Endodermal cell (in vitro differentiated cells): ENCODE results near the gene RMC1. TPM values are rescaled to one million over a fixed set of nuclear protein-coding genes. Genes with fewer than 3 reads are reported as not detected.

Experiments used
- DNase-seq: peaks from one replicate; pipeline ENCODE4 v3.0.0-alpha.2; 2017
- H3K27ac ChIP-seq: 2 replicates; pipeline ENCODE4 v1.5.1; 2013; ENCODE audit warnings: mild to moderate bottlenecking, low read depth, low read length, moderate library complexity
- H3K27me3 ChIP-seq: 2 replicates; pipeline ENCODE4 v1.6.1; 2013; ENCODE audit warnings: mild to moderate bottlenecking, low read length, moderate library complexity; ENCODE audit not compliant: insufficient read depth, control insufficient read depth, poor library complexity, severe bottlenecking
- H3K36me3 ChIP-seq: 2 replicates; pipeline ENCODE4 v1.7.0; 2013; ENCODE audit warnings: mild to moderate bottlenecking, low read length, moderate library complexity; ENCODE audit not compliant: control insufficient read depth, insufficient read depth
- H3K4me1 ChIP-seq: one replicate; pipeline ENCODE4 v1.7.0; 2013; ENCODE audit warnings: low read length; ENCODE audit not compliant: control insufficient read depth, insufficient read depth
- H3K4me3 ChIP-seq: 2 replicates; pipeline ENCODE4 v1.5.1; 2013; ENCODE audit warnings: mild to moderate bottlenecking, low read length, moderate library complexity
- H3K9ac ChIP-seq: 2 replicates; pipeline ENCODE4 v1.6.1; 2013; ENCODE audit warnings: mild to moderate bottlenecking, low read length, moderate library complexity; ENCODE audit not compliant: poor library complexity, severe bottlenecking; ENCODE audit errors: extremely low read depth
- H3K9me3 ChIP-seq: 2 replicates; pipeline ENCODE4 v1.6.1; 2013; ENCODE audit warnings: mild to moderate bottlenecking, low read length, moderate library complexity; ENCODE audit not compliant: control insufficient read depth
- H3K27ac Mint-ChIP-seq: 2 replicates; pipeline ENCODE4 v1.8.0; 2020; ENCODE audit warnings: mixed read lengths
- H3K27me3 Mint-ChIP-seq: 2 replicates; pipeline ENCODE4 v1.8.0; 2021; ENCODE audit warnings: mild to moderate bottlenecking, mixed read lengths; ENCODE audit not compliant: insufficient read depth
- H3K36me3 Mint-ChIP-seq: 2 replicates; pipeline ENCODE4 v1.8.0; 2020; ENCODE audit warnings: low read depth, mixed read lengths
- H3K4me1 Mint-ChIP-seq: 2 replicates; pipeline ENCODE4 v1.8.0; 2020; ENCODE audit warnings: mixed read lengths
- H3K4me3 Mint-ChIP-seq: 2 replicates; pipeline ENCODE4 v1.8.0; 2020; ENCODE audit warnings: mild to moderate bottlenecking, moderate library complexity, mixed read lengths
- H3K9me3 Mint-ChIP-seq: 2 replicates; pipeline ENCODE4 v1.8.0; 2020; ENCODE audit warnings: mild to moderate bottlenecking, mixed read lengths
- WGBS, 2 experiments: methylation state at CpG; one replicate each; pipeline versions ENCODE4 v1.1.5 to v1.1.7; 2013; ENCODE audit warnings: missing lambda C conversion rate in 2 of 2, mixed read lengths in 1 of 2; ENCODE audit not compliant: insufficient coverage in 1 of 2, insufficient read length in 1 of 2; 5-methylcytosine and 5-hydroxymethylcytosine counted together
- total RNA-seq, 2 donors: library from RNA; stranded (reverse); fragmentation: NEBNext Ultra II Directional in 1 of 2; extraction: Animal tissue kit (Norgen Biotek cat#: 25700) in 1 of 2; gene quantifications; 2 replicates in 1 of 2; 3 replicates in 1 of 2; pipeline ENCODE4 v1.2.1, GENCODE V29; 2021
- TF ChIP-seq, protein P1 (sequence below): fragments of 200-600 bp; sonication (generic); conservative IDR thresholded peaks from 2 replicates; pipeline ENCODE4 v1.5.0; 2021; ENCODE audit warnings: antibody characterized with exemption, mild to moderate bottlenecking

The RMC1 gene
- total RNA-seq, 2 donors from 2014 or later, result 18.3 to 19.1 TPM

DNA sequence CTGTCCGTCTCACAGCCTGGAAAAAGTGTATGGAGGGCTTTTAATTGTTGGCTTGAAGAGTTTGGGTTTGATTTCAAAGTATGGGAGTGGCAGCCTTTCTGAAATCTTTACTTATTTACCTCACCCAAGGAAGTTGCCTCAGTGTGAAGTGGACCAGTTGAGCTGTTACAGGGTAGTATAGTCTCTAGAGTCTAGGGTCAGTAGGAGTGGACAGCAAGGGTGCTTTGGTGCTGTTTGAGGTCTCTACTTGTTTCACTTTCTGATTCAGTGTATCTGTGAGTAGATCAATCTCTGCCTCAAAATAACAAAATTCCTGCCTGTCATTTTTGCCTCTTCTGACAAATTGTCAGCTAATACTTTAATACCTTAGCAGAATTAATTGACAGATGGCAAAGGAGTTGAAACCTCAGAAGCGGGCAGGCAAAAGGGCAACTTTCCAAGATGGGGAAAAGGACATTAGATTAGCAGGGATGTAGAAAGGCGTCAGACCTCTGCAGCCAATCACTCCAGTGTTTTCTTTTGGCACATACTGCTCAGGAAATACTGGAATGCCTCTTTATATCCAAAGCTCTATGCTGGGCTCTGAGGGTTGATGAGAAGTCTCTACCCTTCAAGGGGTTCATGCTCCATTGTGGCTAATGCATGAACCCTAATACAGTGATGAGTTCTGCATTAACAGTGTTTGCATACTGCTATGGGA lies 44.3 kb upstream of the RMC1 start:
- no peak overlapping the region for H3K27ac Mint-ChIP-seq
- WGBS, 2 experiments, result 77 to 90% methylated on average over 2 to 3 of the region's 3 CpGs
- no peaks in the 10 kb centered on the region for H3K9me3 Mint-ChIP-seq
- Histone ChIP-seq H3K9me3 (no peaks in the 10 kb centered on the region), H3K4me3 (no peak overlapping the region), H3K36me3 (peaks cover 45% of the 10 kb centered on the region), H3K9ac (no peak overlapping the region), H3K27ac (no peak overlapping the region), H3K27me3 (no peaks in the 10 kb centered on the region), H3K4me1 (no peaks in the 10 kb centered on the region)
- TF ChIP-seq, protein P1, sequence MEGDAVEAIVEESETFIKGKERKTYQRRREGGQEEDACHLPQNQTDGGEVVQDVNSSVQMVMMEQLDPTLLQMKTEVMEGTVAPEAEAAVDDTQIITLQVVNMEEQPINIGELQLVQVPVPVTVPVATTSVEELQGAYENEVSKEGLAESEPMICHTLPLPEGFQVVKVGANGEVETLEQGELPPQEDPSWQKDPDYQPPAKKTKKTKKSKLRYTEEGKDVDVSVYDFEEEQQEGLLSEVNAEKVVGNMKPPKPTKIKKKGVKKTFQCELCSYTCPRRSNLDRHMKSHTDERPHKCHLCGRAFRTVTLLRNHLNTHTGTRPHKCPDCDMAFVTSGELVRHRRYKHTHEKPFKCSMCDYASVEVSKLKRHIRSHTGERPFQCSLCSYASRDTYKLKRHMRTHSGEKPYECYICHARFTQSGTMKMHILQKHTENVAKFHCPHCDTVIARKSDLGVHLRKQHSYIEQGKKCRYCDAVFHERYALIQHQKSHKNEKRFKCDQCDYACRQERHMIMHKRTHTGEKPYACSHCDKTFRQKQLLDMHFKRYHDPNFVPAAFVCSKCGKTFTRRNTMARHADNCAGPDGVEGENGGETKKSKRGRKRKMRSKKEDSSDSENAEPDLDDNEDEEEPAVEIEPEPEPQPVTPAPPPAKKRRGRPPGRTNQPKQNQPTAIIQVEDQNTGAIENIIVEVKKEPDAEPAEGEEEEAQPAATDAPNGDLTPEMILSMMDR, result no peak
- no peak overlapping the region for H3K4me3 Mint-ChIP-seq
- no peak for DNase-seq
- peaks cover 14% of the 10 kb centered on the region for H3K4me1 Mint-ChIP-seq
- no peaks in the 10 kb centered on the region for H3K27me3 Mint-ChIP-seq
- H3K36me3 Mint-ChIP-seq, result peaks cover 27% of the 10 kb centered on the region

DNA sequence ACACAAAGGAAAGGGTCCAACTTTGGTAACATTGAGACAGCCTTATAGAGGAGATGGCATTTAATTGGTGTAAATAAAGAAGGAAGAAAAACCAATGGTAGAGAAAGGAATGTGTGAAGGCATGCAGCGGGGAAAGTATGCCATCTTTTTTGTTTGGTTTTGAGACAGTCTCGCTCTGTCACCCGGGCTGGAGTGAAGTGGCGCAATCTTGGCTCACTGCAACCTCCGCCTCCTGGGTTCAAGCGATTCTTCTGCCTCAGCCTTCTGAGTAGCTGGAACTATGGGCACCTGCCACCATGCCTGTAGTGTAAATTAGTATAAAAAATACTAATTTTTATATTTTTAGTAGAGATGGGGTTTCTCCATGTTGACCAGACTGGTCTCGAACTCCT lies 43.8 kb upstream of the RMC1 start:
- Histone ChIP-seq H3K9me3 (no peaks in the 10 kb centered on the region), H3K4me3 (no peak overlapping the region), H3K36me3 (peaks cover 51% of the 10 kb centered on the region), H3K9ac (no peak overlapping the region), H3K27ac (no peak overlapping the region), H3K4me1 (no peaks in the 10 kb centered on the region), H3K27me3 (no peaks in the 10 kb centered on the region)
- Mint-ChIP-seq H3K9me3 (no peaks in the 10 kb centered on the region), H3K27me3 (no peaks in the 10 kb centered on the region), H3K4me1 (peaks cover 9% of the 10 kb centered on the region), H3K36me3 (peaks cover 31% of the 10 kb centered on the region), H3K4me3 (no peak overlapping the region), H3K27ac (no peak overlapping the region)
- no peak for DNase-seq
- WGBS, 2 experiments, result 91 to 99% methylated on average over 1 to 7 of the region's 7 CpGs
- TF ChIP-seq, protein P1, result no peak

DNA sequence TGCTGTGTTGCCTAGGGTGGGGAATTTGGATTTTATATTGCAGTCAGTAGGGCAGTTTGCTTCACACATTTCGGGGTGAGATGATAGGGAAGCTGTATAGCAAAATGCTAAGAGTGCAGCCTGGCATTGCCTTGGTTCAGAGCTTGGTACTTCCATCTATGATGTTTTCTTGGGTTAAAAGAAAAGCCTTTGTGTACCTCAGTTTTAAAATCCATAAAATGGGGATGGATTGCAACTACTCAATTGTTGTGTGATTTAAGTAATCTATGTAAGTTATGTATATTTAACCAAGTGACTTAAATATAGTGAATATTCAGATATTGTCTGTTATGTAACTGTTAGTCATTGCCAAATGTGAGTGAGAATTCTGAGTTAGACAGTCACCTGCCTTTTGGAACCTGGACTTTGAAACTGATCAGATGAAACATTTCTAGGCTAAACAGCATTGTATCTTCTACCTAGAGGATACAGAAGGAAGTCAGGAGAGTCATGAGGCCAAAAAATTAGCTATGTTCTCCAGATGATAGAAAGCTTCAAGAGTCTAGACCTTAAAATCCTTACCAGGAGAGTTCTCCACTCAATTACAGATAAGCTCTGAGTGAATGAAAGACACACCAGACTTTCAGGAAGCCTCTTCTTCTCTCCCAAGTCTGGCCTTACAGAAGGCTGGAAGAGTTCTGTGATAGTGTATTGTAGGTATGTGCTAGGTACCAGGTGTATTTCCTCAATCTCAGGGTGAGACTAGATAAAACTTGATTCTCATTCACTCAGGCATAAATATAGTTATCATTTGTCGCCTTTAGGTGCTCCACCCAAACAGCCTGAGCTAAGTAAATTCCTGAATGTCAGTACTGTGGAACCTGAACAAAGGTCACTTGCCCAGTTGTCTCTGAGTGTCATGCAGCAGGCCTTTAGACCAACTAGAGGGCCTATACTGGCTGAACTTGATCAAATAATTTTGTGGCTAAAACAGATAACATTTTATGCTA lies 42.7 kb upstream of the RMC1 start:
- Histone ChIP-seq H3K9me3 (no peaks in the 10 kb centered on the region), H3K4me1 (no peaks in the 10 kb centered on the region), H3K36me3 (peaks cover 60% of the 10 kb centered on the region), H3K4me3 (peak overlapping the region; percentile 38), H3K27me3 (no peaks in the 10 kb centered on the region), H3K9ac (no peak overlapping the region), H3K27ac (no peak overlapping the region)
- 88 to 100% methylated on average over 1 to 2 of the region's 2 CpGs for WGBS, 2 experiments
- peaks cover 31% of the 10 kb centered on the region for H3K36me3 Mint-ChIP-seq
- no peak overlapping the region for H3K4me3 Mint-ChIP-seq
- TF ChIP-seq, protein P1, result no peak
- H3K4me1 Mint-ChIP-seq, result peaks cover 9% of the 10 kb centered on the region
- no peak for DNase-seq
- no peaks in the 10 kb centered on the region for H3K27me3 Mint-ChIP-seq
- H3K9me3 Mint-ChIP-seq, result no peaks in the 10 kb centered on the region
- H3K27ac Mint-ChIP-seq, result no peak overlapping the region
